Right renal cortex interstitium (tissue), 3 donors: ENCODE measurements around the gene CFAP47. TPM values are rescaled to one million over a fixed set of nuclear protein-coding genes. Genes with fewer than 3 reads are reported as not detected.
A peak's percentile ranks its signal among the peaks of the same experiment; 100 is the strongest.
"Not testable (repeated sequence)": the region's sequence is repeated elsewhere in the genome, so short reads cannot be mapped to it uniquely, and the experiment has no call there.

Source experiments
- DNase-seq, 3 donors: peaks; one replicate each; pipeline ENCODE4 v3.0.0-alpha.2; 2013; ENCODE audit warnings: low read depth in 3 of 3, low spot score in 2 of 3
- polyA plus RNA-seq, 3 donors: library from polyadenylated mRNA; unstranded; fragments of 120-200 nt; gene quantifications; one replicate each; pipeline ENCODE4 v1.2.1, GENCODE V29; 2013; ENCODE audit not compliant: insufficient read length in 3 of 3

The CFAP47 gene
- under 1 TPM; 0.46 to 0.75 (median 0.52) TPM for polyA plus RNA-seq

GRCh38 chrX:35919536-35920309 is at the start of gene CFAP47:
TSS of gene CFAP47 (plus strand) at chrX:35919734. CDS start at chrX:35919800, 66 bp downstream.
- DNase-seq = peak; percentile 21 to 43 (median 23)

GRCh38 chrX:35880601-35881000 is 38.9 kb upstream of the CFAP47 start:
- DNase-seq = no peak

GRCh38 chrX:35886135-35886534 is 33.4 kb upstream of the CFAP47 start:
- DNase-seq = no peak

- peak in 2 of 3 donors; percentile 4 to 8 for DNase-seq
Observed at GRCh38 chrX:35890699-35891098, 28.8 kb upstream of the CFAP47 start.

- DNase-seq = not testable (repeated sequence)
Observed at GRCh38 chrX:35986816-35987215, 67.3 kb downstream of the CFAP47 start.

GRCh38 chrX:36007207-36007606 is 87.7 kb downstream of the CFAP47 start:
- no peak for DNase-seq

GRCh38 chrX:36019125-36019524 is 99.6 kb downstream of the CFAP47 start:
- DNase-seq = no peak

GRCh38 chrX:36035550-36035949 is 116.0 kb downstream of the CFAP47 start:
- no peak for DNase-seq

GRCh38 chrX:36062778-36063177 is 143.2 kb downstream of the CFAP47 start:
- DNase-seq = no peak

GRCh38 chrX:36071061-36071460 is 151.5 kb downstream of the CFAP47 start:
- DNase-seq = no peak

GRCh38 chrX:36075009-36075408 is 155.5 kb downstream of the CFAP47 start:
- DNase-seq = not testable (repeated sequence)

- no peak for DNase-seq
Observed at GRCh38 chrX:36083256-36083655, 163.7 kb downstream of the CFAP47 start.

- DNase-seq = no peak
Observed at GRCh38 chrX:36087366-36087765, 167.8 kb downstream of the CFAP47 start.

- DNase-seq = not testable (repeated sequence)
Observed at GRCh38 chrX:36088939-36089338, 169.4 kb downstream of the CFAP47 start.

- no peak for DNase-seq
Observed at GRCh38 chrX:36102425-36102824, 182.9 kb downstream of the CFAP47 start.

GRCh38 chrX:36116222-36116621 is 196.7 kb downstream of the CFAP47 start:
- no peak for DNase-seq

- no peak for DNase-seq
Observed at GRCh38 chrX:36159254-36159653, 239.7 kb downstream of the CFAP47 start.

- DNase-seq = no peak
Observed at GRCh38 chrX:36160081-36160480, 240.5 kb downstream of the CFAP47 start.

GRCh38 chrX:36198575-36198974 is 279.0 kb downstream of the CFAP47 start:
- DNase-seq = no peak

GRCh38 chrX:36199928-36200327 is 280.4 kb downstream of the CFAP47 start:
- DNase-seq = no peak

- DNase-seq = no peak
Observed at GRCh38 chrX:36214924-36215323, 295.4 kb downstream of the CFAP47 start.

GRCh38 chrX:36218801-36219200 is 299.3 kb downstream of the CFAP47 start:
- no peak for DNase-seq
